ENCODE data around the gene CLK2.
"Not testable (repeated sequence)": the region's sequence is repeated elsewhere in the genome, so short reads cannot be mapped to it uniquely, and the experiment has no call there.

The CLK2 gene

GRCh38 chr1:155295942-155296267, 22.6 kb upstream of the CLK2 start:
- no peak for DNase-seq

- no peak for DNase-seq
Measured at GRCh38 chr1:155295183-155295941, 22.1 kb upstream of the CLK2 start.

GRCh38 chr1:155294520-155295182, 21.3 kb upstream of the CLK2 start:
- DNase-seq: no peak

GRCh38 chr1:155293086-155293749, 19.9 kb upstream of the CLK2 start:
- DNase-seq: no peak

- not testable (repeated sequence) for DNase-seq
Measured at GRCh38 chr1:155291006-155291405, 17.7 kb upstream of the CLK2 start.

GRCh38 chr1:155287987-155288543, 14.8 kb upstream of the CLK2 start:
- no peak for DNase-seq

- DNase-seq: no peak
Measured at GRCh38 chr1:155286544-155286943, 13.2 kb upstream of the CLK2 start.

GRCh38 chr1:155285631-155286044, 12.3 kb upstream of the CLK2 start:
- DNase-seq: no peak

GRCh38 chr1:155285063-155285462, 11.8 kb upstream of the CLK2 start:
- no peak for DNase-seq

- DNase-seq: no peak
Measured at GRCh38 chr1:155284476-155284875, 11.2 kb upstream of the CLK2 start.

GRCh38 chr1:155282488-155283091, 9.3 kb upstream of the CLK2 start:
- no peak for DNase-seq

- no peak for DNase-seq
Measured at GRCh38 chr1:155279268-155279667, 6.0 kb upstream of the CLK2 start.

GRCh38 chr1:155278689-155279160, 5.4 kb upstream of the CLK2 start:
- DNase-seq: no peak

GRCh38 chr1:155277902-155278688, 4.8 kb upstream of the CLK2 start:
- DNase-seq: peak; percentile 71 to 76

GRCh38 chr1:155277070-155277901, 4.0 kb upstream of the CLK2 start, which contains the start of gene HCN3:
TSS of gene HCN3 (plus strand) at chr1:155277463. CDS start at chr1:155277591, 128 bp downstream.
- DNase-seq: peak; percentile 92 to 93

- DNase-seq: peak in 1 of 2 experiments; percentile 35
Measured at GRCh38 chr1:155272466-155273342, 600 bp downstream of the CLK2 start.

GRCh38 chr1:155269381-155269780, 3.9 kb downstream of the CLK2 start:
- no peak for DNase-seq

GRCh38 chr1:155268630-155269029, 4.7 kb downstream of the CLK2 start:
- no peak for DNase-seq

GRCh38 chr1:155267373-155267772, 5.9 kb downstream of the CLK2 start:
- no peak for DNase-seq

- DNase-seq: no peak
Measured at GRCh38 chr1:155266553-155266952, 6.8 kb downstream of the CLK2 start.
